ENCODE measurements around the gene SMIM32.

The SMIM32 gene

DNA sequence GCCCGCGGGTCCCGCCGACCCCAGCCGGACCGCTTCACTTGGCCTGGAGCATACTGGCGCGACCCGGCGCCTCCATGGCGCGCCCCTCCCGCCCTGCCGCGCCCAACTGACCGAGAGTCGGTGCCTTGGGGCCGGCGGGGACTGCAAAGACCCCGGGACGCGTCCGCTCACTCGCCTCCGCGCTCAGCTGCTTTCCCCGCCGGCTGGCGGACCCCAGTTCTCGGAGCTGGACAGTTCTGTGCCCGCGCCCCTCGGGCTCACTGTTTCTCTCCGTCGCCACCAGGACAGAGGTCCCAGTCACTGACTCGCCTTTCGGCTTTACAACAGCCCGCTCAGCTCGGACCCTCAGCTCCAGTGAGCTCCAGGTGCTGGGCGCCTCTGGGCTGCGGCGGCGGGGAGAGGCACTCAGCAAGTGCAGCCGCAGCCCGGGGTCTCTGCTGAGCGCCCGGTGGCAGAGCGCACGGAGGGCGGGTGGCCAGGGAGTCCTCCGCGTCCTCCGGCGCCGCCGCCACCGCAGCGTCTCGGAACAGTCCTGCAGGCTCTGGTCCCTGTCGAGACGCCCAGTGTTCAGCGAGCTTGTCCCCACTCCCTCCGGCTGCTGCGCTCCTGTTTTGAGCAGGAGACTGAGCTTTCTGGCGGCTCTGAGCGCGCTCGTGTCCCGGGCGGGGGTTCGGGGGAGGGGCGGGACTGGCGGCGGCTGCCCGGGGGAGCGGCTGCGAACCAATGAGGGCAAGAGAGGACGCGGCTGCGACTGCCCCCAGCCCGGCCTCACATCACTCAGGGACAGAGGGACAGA lies at the start of gene SMIM32:
Gene SMIM32, minus strand, starts transcription at position 637 of the 796 bp plus-strand sequence. CDS start 638 bp downstream, outside the sequence.
- DNase-seq = no peak
- in situ Hi-C loops (cut with HindIII; ENCODE audit: low pct_ligation_motif_present, low sequenced_read_pairs) = loop anchor here (25.0 kb wide), 1 partner anchor 305 kb away; the partner anchor contains the start of gene IL9
- TF ChIP-seq, protein P1, sequence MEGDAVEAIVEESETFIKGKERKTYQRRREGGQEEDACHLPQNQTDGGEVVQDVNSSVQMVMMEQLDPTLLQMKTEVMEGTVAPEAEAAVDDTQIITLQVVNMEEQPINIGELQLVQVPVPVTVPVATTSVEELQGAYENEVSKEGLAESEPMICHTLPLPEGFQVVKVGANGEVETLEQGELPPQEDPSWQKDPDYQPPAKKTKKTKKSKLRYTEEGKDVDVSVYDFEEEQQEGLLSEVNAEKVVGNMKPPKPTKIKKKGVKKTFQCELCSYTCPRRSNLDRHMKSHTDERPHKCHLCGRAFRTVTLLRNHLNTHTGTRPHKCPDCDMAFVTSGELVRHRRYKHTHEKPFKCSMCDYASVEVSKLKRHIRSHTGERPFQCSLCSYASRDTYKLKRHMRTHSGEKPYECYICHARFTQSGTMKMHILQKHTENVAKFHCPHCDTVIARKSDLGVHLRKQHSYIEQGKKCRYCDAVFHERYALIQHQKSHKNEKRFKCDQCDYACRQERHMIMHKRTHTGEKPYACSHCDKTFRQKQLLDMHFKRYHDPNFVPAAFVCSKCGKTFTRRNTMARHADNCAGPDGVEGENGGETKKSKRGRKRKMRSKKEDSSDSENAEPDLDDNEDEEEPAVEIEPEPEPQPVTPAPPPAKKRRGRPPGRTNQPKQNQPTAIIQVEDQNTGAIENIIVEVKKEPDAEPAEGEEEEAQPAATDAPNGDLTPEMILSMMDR (IDR thresholded peaks at IDR 0.05; ENCODE audit: low read depth, low read length, missing control alignments) = no peak
- H3K27me3 ChIP-seq (replicated peaks) = peaks cover 33% of the 10 kb centered on the region
- no peak within 1 kb of the TSS for H3K27ac ChIP-seq
- H3K36me3 ChIP-seq (replicated peaks) = no peaks in the 10 kb centered on the region
- H3K4me3 ChIP-seq (ENCODE audit: low read depth, low read length) = peak within 1 kb of the TSS; percentile 37

DNA sequence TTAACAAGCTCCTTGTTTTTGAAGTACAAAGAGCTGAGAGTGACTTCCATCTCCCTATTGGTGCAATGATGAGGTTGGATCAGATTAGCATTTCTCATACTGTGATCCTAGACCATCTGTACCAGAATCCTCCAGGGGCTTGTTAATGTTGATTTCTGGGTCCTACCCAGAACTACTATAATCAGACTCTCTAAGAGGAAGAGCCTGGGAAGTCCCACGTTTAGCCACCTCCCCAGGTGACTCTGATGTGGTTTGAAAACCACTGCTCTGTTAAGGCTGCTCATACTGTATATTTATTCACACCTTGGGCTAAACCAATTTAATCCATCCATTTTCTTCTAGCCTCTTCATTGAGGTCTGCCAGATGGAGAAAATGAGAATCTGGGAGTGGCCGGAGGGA lies 49.6 kb upstream of the SMIM32 start:
- no peak for DNase-seq
- in situ Hi-C loops (cut with HindIII; ENCODE audit: low pct_ligation_motif_present, low sequenced_read_pairs) = no loop called here
- H3K4me3 ChIP-seq (ENCODE audit: low read depth, low read length) = no peak overlapping the region

DNA sequence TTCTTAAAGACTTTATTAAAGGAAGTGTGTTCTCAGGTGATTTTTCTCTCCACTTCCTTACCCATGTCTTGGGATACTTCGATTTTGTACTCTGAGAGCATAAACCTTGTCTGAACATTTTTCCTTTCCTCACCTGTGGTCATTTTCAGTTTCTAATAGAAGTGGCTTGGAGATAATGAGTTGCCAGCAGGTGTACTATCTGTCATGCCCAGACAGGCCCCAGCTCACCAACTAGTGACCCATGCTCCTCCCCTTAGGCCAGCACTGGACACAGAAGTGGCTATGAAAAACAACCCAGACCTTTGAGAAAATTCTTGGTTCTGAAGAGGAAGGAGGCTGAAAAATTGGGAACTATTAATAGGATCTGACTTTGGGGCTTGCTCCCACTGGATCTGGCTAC lies 49.2 kb upstream of the SMIM32 start:
- Histone ChIP-seq H3K36me3 (replicated peaks) (no peaks in the 10 kb centered on the region), H3K27me3 (replicated peaks) (no peaks in the 10 kb centered on the region), H3K27ac (no peak overlapping the region), H3K4me3 (ENCODE audit: low read depth, low read length) (no peak overlapping the region)
- DNase-seq = no peak
- in situ Hi-C loops (cut with HindIII; ENCODE audit: low pct_ligation_motif_present, low sequenced_read_pairs) = no loop called here
- TF ChIP-seq, protein P1 (IDR thresholded peaks at IDR 0.05; ENCODE audit: low read depth, low read length, missing control alignments) = no peak

More for the DNA sequence above, 49.6 kb upstream of the SMIM32 start:
- TF ChIP-seq, protein P1 (IDR thresholded peaks at IDR 0.05; ENCODE audit: low read depth, low read length, missing control alignments) = no peak
- no peaks in the 10 kb centered on the region for H3K27me3 ChIP-seq (replicated peaks)
- no peak overlapping the region for H3K27ac ChIP-seq
- H3K36me3 ChIP-seq (replicated peaks) = no peaks in the 10 kb centered on the region

DNA sequence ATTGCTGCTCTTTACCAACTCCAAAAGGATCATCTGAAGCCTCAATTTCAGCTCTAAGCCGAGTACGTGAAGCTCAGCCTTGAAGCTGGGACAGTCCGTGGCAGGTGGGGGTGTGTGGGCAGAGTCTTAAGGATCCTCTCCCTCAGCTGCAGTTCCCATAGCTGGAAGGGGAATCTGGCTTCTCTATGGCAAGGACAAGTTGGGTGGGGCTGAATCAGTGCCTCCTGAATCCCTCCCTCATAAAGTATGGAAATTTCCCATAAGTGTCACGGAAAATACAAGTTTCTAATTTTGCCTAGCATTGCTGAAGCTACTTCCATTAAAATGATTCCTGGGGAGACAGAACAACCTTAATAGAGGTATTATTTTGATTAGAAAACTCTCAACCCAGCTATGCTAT lies 47.9 kb upstream of the SMIM32 start:
- Histone ChIP-seq H3K4me3 (ENCODE audit: low read depth, low read length) (no peak overlapping the region), H3K27ac (no peak overlapping the region), H3K27me3 (replicated peaks) (no peaks in the 10 kb centered on the region), H3K36me3 (replicated peaks) (no peaks in the 10 kb centered on the region)
- TF ChIP-seq, protein P1 (IDR thresholded peaks at IDR 0.05; ENCODE audit: low read depth, low read length, missing control alignments) = no peak
- DNase-seq = no peak
- in situ Hi-C loops (cut with HindIII; ENCODE audit: low pct_ligation_motif_present, low sequenced_read_pairs) = no loop called here

DNA sequence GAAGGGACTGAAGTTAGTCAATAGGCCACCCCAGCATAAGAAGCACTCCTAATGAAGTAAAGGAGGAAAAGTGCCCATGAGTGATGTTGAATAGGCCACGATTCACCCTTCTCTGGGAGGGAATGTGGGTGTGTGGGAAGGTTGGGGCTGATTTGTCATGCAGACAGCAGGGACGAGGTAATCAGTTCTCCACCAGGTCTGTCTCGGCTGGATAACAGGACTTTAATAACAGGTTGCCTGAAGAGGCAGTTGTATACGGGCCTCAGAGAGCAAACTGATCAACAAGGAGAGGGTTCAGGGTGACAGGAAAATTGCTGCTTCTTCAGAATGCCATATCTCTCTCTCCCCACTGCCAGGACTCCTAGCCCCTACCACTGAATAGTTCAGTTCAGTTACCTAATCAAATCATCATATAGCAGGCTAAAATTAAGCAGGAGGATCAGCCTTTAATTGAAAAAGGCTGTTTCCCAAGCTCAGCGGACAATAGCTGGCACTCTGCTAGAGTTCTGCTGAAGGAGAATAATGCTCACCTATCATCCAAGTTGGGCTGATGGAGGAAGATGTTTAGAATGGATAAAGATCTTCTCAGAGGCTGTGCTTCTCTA lies 43.6 kb upstream of the SMIM32 start:
- in situ Hi-C loops (cut with HindIII; ENCODE audit: low pct_ligation_motif_present, low sequenced_read_pairs) = no loop called here
- TF ChIP-seq, protein P1 (IDR thresholded peaks at IDR 0.05; ENCODE audit: low read depth, low read length, missing control alignments) = no peak
- H3K4me3 ChIP-seq (ENCODE audit: low read depth, low read length) = no peak overlapping the region
- no peak for DNase-seq
- no peak overlapping the region for H3K27ac ChIP-seq
- H3K27me3 ChIP-seq (replicated peaks) = no peaks in the 10 kb centered on the region
- H3K36me3 ChIP-seq (replicated peaks) = no peaks in the 10 kb centered on the region
